H1 (cell line): Measurements from ENCODE around the gene NADSYN1. TPM values are rescaled to one million over a fixed set of nuclear protein-coding genes. Genes with fewer than 3 reads are reported as not detected.

Experiments used
- CTCF ChIA-PET: fragments of 300-600 bp; sonication (Branson Sonifier 250); formaldehyde crosslinking; loops from one replicate; lab custom pipeline; 2021; ENCODE audit not compliant: partially characterized antibody; lab: Charles Lee
- POLR2A ChIA-PET: fragments of 300-600 bp; sonication (Branson Sonifier 250); formaldehyde crosslinking; loops from one replicate; lab custom pipeline; 2021; ENCODE audit warnings: inconsistent platforms; ENCODE audit not compliant: partially characterized antibody; lab: Charles Lee
- DNase-seq, 2 experiments: peaks; one replicate each; pipeline versions ENCODE4 v3.0.0 to v3.0.0-alpha.2; 2010 to 2022; ENCODE audit warnings: low spot score in 2 of 2, low read depth in 1 of 2, mixed read lengths in 1 of 2
- FAIRE-seq: peaks from 2 replicates; lab custom pipeline; 2011; peaks lifted over from hg19 to GRCh38; lab: Jason Lieb, UNC
- H2AFZ ChIP-seq: 2 replicates; pipeline ENCODE4 v1.8.1; 2012; ENCODE audit warnings: low read length, inconsistent platforms
- H2AK5ac ChIP-seq: 2 replicates; pipeline ENCODE4 v1.6.1; 2013; ENCODE audit warnings: low read depth, low read length
- H2BK120ac ChIP-seq: replicated peaks from 2 replicates; pipeline ENCODE3; 2013; ENCODE audit warnings: low read depth, low read length, inconsistent platforms
- H2BK12ac ChIP-seq: 2 replicates; pipeline ENCODE4 v1.6.1; 2013; ENCODE audit warnings: low read depth, low read length
- H2BK15ac ChIP-seq: 2 replicates; pipeline ENCODE4 v1.6.1; 2013; ENCODE audit warnings: low read length
- H2BK20ac ChIP-seq: 2 replicates; pipeline ENCODE4 v1.6.1; 2013; ENCODE audit warnings: low read length
- H2BK5ac ChIP-seq: 2 replicates; pipeline ENCODE4 v1.6.1; 2013; ENCODE audit warnings: low read depth, low read length
- H3K14ac ChIP-seq: 2 replicates; pipeline ENCODE4 v1.6.1; 2013; ENCODE audit warnings: inconsistent platforms; ENCODE audit not compliant: insufficient read length
- H3K18ac ChIP-seq: 2 replicates; pipeline ENCODE4 v1.6.1; 2013; ENCODE audit warnings: low read length; ENCODE audit errors: extremely low read depth
- H3K23ac ChIP-seq: 2 replicates; pipeline ENCODE4 v1.6.1; 2013; ENCODE audit warnings: inconsistent platforms; ENCODE audit not compliant: insufficient read length
- H3K23me2 ChIP-seq: 2 replicates; pipeline ENCODE4 v1.6.1; 2013; ENCODE audit warnings: low read depth, low read length
- H3K27ac ChIP-seq: 2 replicates; pipeline ENCODE4 v1.6.1; 2011; ENCODE audit warnings: low read depth, low read length, inconsistent platforms
- H3K27me3 ChIP-seq, 4 experiments: replicated peaks in 1 of 4; 1 replicate in 1 of 4; 2 replicates in 3 of 4; pipeline versions ENCODE4 v1.6.1 to v1.8.1; 2011 to 2013; ENCODE audit warnings: low read length in 3 of 4, mild to moderate bottlenecking in 3 of 4, inconsistent platforms in 2 of 4, mixed read lengths in 2 of 4, moderate library complexity in 1 of 4; ENCODE audit not compliant: control insufficient read depth in 3 of 4, insufficient read depth in 3 of 4; ENCODE audit errors: extremely low read depth in 1 of 4
- H3K36me3 ChIP-seq, 4 experiments: 2 replicates each; pipeline versions ENCODE4 v1.6.1 to v1.8.1; 2011 to 2013; ENCODE audit warnings: mild to moderate bottlenecking in 4 of 4, low read length in 3 of 4, moderate library complexity in 2 of 4, control low read depth in 1 of 4, inconsistent platforms in 1 of 4; ENCODE audit not compliant: insufficient read depth in 4 of 4, control insufficient read depth in 2 of 4
- H3K4ac ChIP-seq: replicated peaks from 2 replicates; pipeline ENCODE3; 2013; ENCODE audit warnings: low read length, low read depth, mixed read lengths, inconsistent platforms; ENCODE audit not compliant: insufficient read length
- H3K4me1 ChIP-seq, 4 experiments: replicated peaks in 1 of 4; 1 replicate in 1 of 4; 2 replicates in 3 of 4; pipeline versions ENCODE4 v1.6.1 to v1.8.1; 2011 to 2013; ENCODE audit warnings: low read length in 3 of 4, inconsistent platforms in 2 of 4, mixed read lengths in 1 of 4; ENCODE audit not compliant: insufficient read depth in 4 of 4, control insufficient read depth in 3 of 4
- H3K4me2 ChIP-seq, 2 experiments: 2 replicates each; pipeline versions ENCODE4 v1.6.1 to v1.8.1; 2011 to 2013; ENCODE audit warnings: low read depth in 2 of 2, low read length in 2 of 2, control low read depth in 1 of 2, inconsistent platforms in 1 of 2, mild to moderate bottlenecking in 1 of 2; ENCODE audit not compliant: insufficient read depth in 1 of 2
- H3K4me3 ChIP-seq, 4 experiments: fragments of 200-600, 300-600 bp in 1 of 4; sonication (generic), shearing (Covaris generic), sonication (Bioruptor Twin) in 1 of 4; 2 replicates each; pipeline versions ENCODE4 v1.5.1 to v1.8.1; 2011 to 2016; ENCODE audit warnings: low read length in 4 of 4, low read depth in 3 of 4, control low read depth in 2 of 4, inconsistent platforms in 2 of 4, mild to moderate bottlenecking in 2 of 4, mixed read lengths in 1 of 4, moderate library complexity in 1 of 4; ENCODE audit not compliant: insufficient read depth in 2 of 4; ENCODE audit errors: extremely low read depth in 1 of 4
- H3K56ac ChIP-seq: replicated peaks from 2 replicates; pipeline ENCODE3; 2013; ENCODE audit warnings: low read depth, mild to moderate bottlenecking, mixed read lengths, low read length, inconsistent platforms; ENCODE audit not compliant: insufficient read length
- H3K79me1 ChIP-seq: 2 replicates; pipeline ENCODE4 v1.6.1; 2013; ENCODE audit warnings: low read depth, low read length, control low read depth
- H3K79me2 ChIP-seq, 2 experiments: 2 replicates each; pipeline versions ENCODE4 v1.6.1 to v1.8.1; 2012 to 2013; ENCODE audit warnings: low read length in 2 of 2, mild to moderate bottlenecking in 2 of 2, inconsistent platforms in 1 of 2; ENCODE audit not compliant: insufficient read depth in 2 of 2, control insufficient read depth in 1 of 2
- H3K9ac ChIP-seq, 4 experiments: replicated peaks in 1 of 4; 1 replicate in 1 of 4; 2 replicates in 3 of 4; pipeline versions ENCODE4 v1.6.1 to v1.8.1; 2011 to 2013; ENCODE audit warnings: low read depth in 3 of 4, low read length in 3 of 4, control low read depth in 2 of 4, mild to moderate bottlenecking in 2 of 4, moderate library complexity in 2 of 4, inconsistent platforms in 1 of 4; ENCODE audit errors: extremely low read depth in 1 of 4
- H3K9me3 ChIP-seq, 2 experiments: 2 replicates each; pipeline versions ENCODE4 v1.6.1 to v1.8.1; 2012 to 2013; ENCODE audit warnings: mild to moderate bottlenecking in 2 of 2, moderate library complexity in 2 of 2, control low read depth in 1 of 2, inconsistent platforms in 1 of 2, low read depth in 1 of 2, low read length in 1 of 2, mixed read lengths in 1 of 2; ENCODE audit not compliant: insufficient read depth in 2 of 2
- H4K20me1 ChIP-seq, 2 experiments: replicated peaks in 1 of 2; 2 replicates each; pipeline versions ENCODE3 to v1.8.1; 2011 to 2013; ENCODE audit warnings: inconsistent platforms in 2 of 2, low read length in 2 of 2, mild to moderate bottlenecking in 1 of 2; ENCODE audit not compliant: insufficient read depth in 2 of 2, control insufficient read depth in 1 of 2
- H4K5ac ChIP-seq: 2 replicates; pipeline ENCODE4 v1.6.1; 2013; ENCODE audit warnings: low read length, low read depth, mixed read lengths, inconsistent platforms; ENCODE audit not compliant: insufficient read length
- H4K8ac ChIP-seq: 2 replicates; pipeline ENCODE4 v1.8.0; 2013; ENCODE audit warnings: mild to moderate bottlenecking, moderate library complexity, low read length, inconsistent platforms; ENCODE audit not compliant: insufficient read depth; ENCODE audit errors: extremely low read depth
- H4K91ac ChIP-seq: replicated peaks from 2 replicates; pipeline ENCODE3; 2013; ENCODE audit warnings: low read length, mixed read lengths, inconsistent platforms; ENCODE audit not compliant: insufficient read length
- KDM1A ChIP-seq: fragments of 200-600, 300-600 bp; sonication (generic); IDR thresholded peaks from 2 replicates; pipeline ENCODE4 v1.7.1; 2016; ENCODE audit warnings: mild to moderate bottlenecking, low read length, borderline replicate concordance
- NRF1 ChIP-seq: IDR thresholded peaks from 2 replicates; pipeline ENCODE4 v1.6.1; 2011; ENCODE audit warnings: mild to moderate bottlenecking, low read depth, low read length, improper control_type of control experiment
- RBBP5 ChIP-seq: IDR thresholded peaks from 2 replicates; pipeline ENCODE4 v1.7.1; 2012; ENCODE audit warnings: low read depth, mild to moderate bottlenecking, inconsistent platforms, low read length, moderate library complexity, borderline replicate concordance
- WGBS, 2 experiments: shearing (Covaris generic) in 1 of 2; methylation state at CpG; one replicate each; pipeline versions ENCODE4 v1.1.6 to v1.1.7; 2013 to 2015; ENCODE audit warnings: low lambda C conversion rate in 2 of 2, mixed read lengths in 2 of 2, inconsistent platforms in 1 of 2, low coverage in 1 of 2, missing lambda C conversion rate in 1 of 2; ENCODE audit not compliant: insufficient replicate concordance in 2 of 2, insufficient coverage in 1 of 2, insufficient read length in 1 of 2; ENCODE audit errors: extremely low coverage in 1 of 2, missing lambda C conversion rate in 1 of 2; 5-methylcytosine and 5-hydroxymethylcytosine counted together
- polyA plus RNA-seq, 7 experiments: library from polyadenylated mRNA; depleted of rRNA in 3 of 7; stranded (reverse) in 5 of 7; unstranded in 2 of 7; fragments of >200 nt in 5 of 7; fragments of 200-250 nt in 2 of 7; gene quantifications; 1 replicate in 5 of 7; 2 replicates in 1 of 7; 4 replicates in 1 of 7; pipeline versions ENCODE4 v1.2.1 to v1.2.3, GENCODE V29; 2011 to 2013; ENCODE audit warnings: missing spikeins in 2 of 7, mixed read lengths in 2 of 7
- total RNA-seq: library from RNA; stranded (reverse); fragmentation: NEBNext Ultra II Directional; extraction: Animal tissue kit (Norgen Biotek cat#: 25700); gene quantifications from 2 replicates; pipeline ENCODE4 v1.2.1, GENCODE V29; 2021

The NADSYN1 gene
- total and polyA plus RNA-seq, 2 of the 8 experiments (the other 6 are each of a cell fraction or from before 2014, with no cell fraction given) = 38.3 to 38.6 TPM

DNA sequence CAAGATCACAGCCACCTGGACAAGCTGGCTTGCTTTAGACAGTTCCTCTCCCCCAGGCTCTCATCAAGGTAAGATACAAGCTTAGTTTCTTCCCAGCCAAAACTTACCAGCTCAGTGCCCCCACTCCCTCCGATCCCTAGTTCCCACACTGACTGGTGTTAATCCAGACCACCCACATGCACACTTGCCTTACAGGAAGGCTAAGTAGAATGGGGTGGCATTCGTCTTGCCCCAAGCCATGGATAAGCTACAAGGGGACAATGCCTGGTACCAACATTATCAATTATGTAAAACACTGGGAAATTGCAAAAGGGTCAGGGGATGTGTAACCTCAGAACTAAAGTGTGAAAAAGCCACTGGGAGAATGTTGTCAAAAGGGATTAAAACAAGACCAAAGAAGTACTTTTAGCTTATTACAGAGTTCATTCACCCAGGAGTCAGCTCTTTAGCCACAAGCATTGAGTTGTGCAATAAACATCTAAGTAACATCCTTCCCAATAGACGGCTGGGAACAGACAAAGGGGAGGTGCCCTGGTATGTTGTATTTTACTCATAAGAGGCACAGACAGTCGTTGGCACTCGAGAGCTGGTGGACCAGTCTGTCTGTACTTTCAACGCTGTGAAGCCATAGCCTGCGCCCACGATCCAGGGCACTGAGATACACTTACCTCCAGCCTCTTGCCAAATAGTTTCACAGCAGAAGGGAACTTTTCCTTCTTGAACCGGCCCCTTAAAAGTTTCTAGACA lies 5.9 kb upstream of the NADSYN1 start:
- H2AK5ac ChIP-seq = no peak overlapping the region
- no peak for FAIRE-seq
- H3K27ac ChIP-seq = no peak overlapping the region
- H4K8ac ChIP-seq = no peak overlapping the region
- no peak overlapping the region for H3K23ac ChIP-seq
- peak overlapping the region; percentile 75 for H3K4me2 ChIP-seq
- peaks cover 5 to 22% of the 10 kb centered on the region in 2 experiments for H4K20me1 ChIP-seq
- H3K79me1 ChIP-seq = peaks cover 16% of the 10 kb centered on the region
- no peak overlapping the region for H4K5ac ChIP-seq
- H3K56ac ChIP-seq = peak overlapping the region; percentile 8
- ChIA-PET CTCF (interaction anchor here (0.9 to 1.8 kb wide), 7 partner anchors 9 to 192 kb away, joined by 3 to 6 read pairs (median 4); no protein-coding TSS in a partner anchor), POLR2A (interaction anchor here (0.6 to 2.2 kb wide), 6 partner anchors 8 to 664 kb away, joined by 3 to 5 read pairs (median 4); no protein-coding TSS in a partner anchor)
- WGBS, 2 experiments = 57% methylated on average over 9 of the region's 9 CpGs; no CpG with 5 or more reads in 1 of the 2 experiments
- H4K91ac ChIP-seq = peak overlapping the region; percentile 61
- no peak overlapping the region for H3K18ac ChIP-seq
- H3K4me1 ChIP-seq = peaks cover under 1 to 14% (median 6%) of the 10 kb centered on the region in 4 experiments; a peak in 4 of 7 replicates
- peaks cover 21 to 52% (median 34%) of the 10 kb centered on the region in 4 experiments for H3K36me3 ChIP-seq
- no peak overlapping the region for H2BK15ac ChIP-seq
- H3K4me3 ChIP-seq = peak overlapping the region; percentile 77 to 98 (median 91)
- no peak overlapping the region; the same call in 1 of the 2 replicates for H2BK12ac ChIP-seq
- no peak for TF ChIP-seq KDM1A
- no peak for TF ChIP-seq NRF1
- TF ChIP-seq RBBP5 = no peak
- H3K4ac ChIP-seq = peak overlapping the region; percentile 6
- H2BK120ac ChIP-seq = no peak overlapping the region
- H2AFZ ChIP-seq = no peak overlapping the region
- H3K9ac ChIP-seq = peak overlapping the region in 2 of 4 experiments; percentile 49 to 63; a peak in 1 of 7 replicates
- no peaks in the 10 kb centered on the region for H3K27me3 ChIP-seq
- no peak overlapping the region; the same call in 1 of the 2 replicates for H2BK5ac ChIP-seq
- H3K23me2 ChIP-seq = peaks cover 14% of the 10 kb centered on the region
- H3K14ac ChIP-seq = no peak overlapping the region
- no peak for DNase-seq
- H2BK20ac ChIP-seq = no peak overlapping the region
- no peaks in the 10 kb centered on the region for H3K9me3 ChIP-seq
- peaks cover 0 to 53% of the 10 kb centered on the region in 2 experiments; a peak in 3 of 4 replicates for H3K79me2 ChIP-seq
